HG03064 (cell line): Measurements from ENCODE around the gene ANKRD30BL.
"Not testable (repeated sequence)": the region's sequence is repeated elsewhere in the genome, so short reads cannot be mapped to it uniquely, and the experiment has no call there.

Experiments
- ATAC-seq: cut with Tn5 transposase; IDR thresholded peaks from one replicate; pipeline ENCODE4 v1.9.1; 2021; ENCODE audit warnings: low read depth; ENCODE audit not compliant: unreplicated experiment

Gene ANKRD30BL

GRCh38 chr2:132161161-132162124 lies at the start of gene ANKRD30BL:
ANKRD30BL (minus strand) TSS chr2:132161952; CDS start chr2:132161705, 247 bp downstream.
- ATAC-seq: not testable (repeated sequence)

- not testable (repeated sequence) for ATAC-seq
These were observed 41.1 kb upstream of the ANKRD30BL start for GRCh38 chr2:132202866-132203265.

- ATAC-seq: not testable (repeated sequence)
These were observed 31.1 kb upstream of the ANKRD30BL start for GRCh38 chr2:132192854-132193253.

GRCh38 chr2:132167100-132167499 lies 5.3 kb upstream of the ANKRD30BL start:
- ATAC-seq: not testable (repeated sequence)

GRCh38 chr2:132162125-132162660 lies 441 bp upstream of the ANKRD30BL start:
- not testable (repeated sequence) for ATAC-seq

GRCh38 chr2:132146774-132147173 lies 15.0 kb downstream of the ANKRD30BL start:
- ATAC-seq: not testable (repeated sequence)
